ENCODE data around the gene PRKCA. TPM values are rescaled to one million over a fixed set of nuclear protein-coding genes. Genes with fewer than 3 reads are reported as not detected.

The PRKCA gene
- total RNA-seq, 3 donors from 2014 or later (not counting 1 experiment from before 2014, with no cell fraction given): 19.6 to 29.0 (median 20.4) TPM

- 77% methylated on average over 10 of the region's 10 CpGs for WGBS (ENCODE audit: insufficient coverage)
- H3K9me3 Mint-ChIP-seq: no peaks in the 10 kb centered on the region
- Histone ChIP-seq H3K9me3 (ENCODE audit: control insufficient read depth, insufficient read depth, low read length) (no peaks in the 10 kb centered on the region), H3K27me3 (ENCODE audit: control insufficient read depth, insufficient read depth, low read length) (no peaks in the 10 kb centered on the region), H3K4me1 (ENCODE audit: control insufficient read depth, insufficient read depth, low read length) (peaks cover under 1% of the 10 kb centered on the region), H3K36me3 (ENCODE audit: control insufficient read depth, insufficient read depth, low read length) (peaks cover 7% of the 10 kb centered on the region), H3K27ac (ENCODE audit: low read length) (no peak overlapping the region), H3K4me3 (ENCODE audit: low read length) (no peak overlapping the region)
- H3K27ac Mint-ChIP-seq: no peak overlapping the region
- ATAC-seq: no peak
- no peaks in the 10 kb centered on the region for H3K36me3 Mint-ChIP-seq
- no peaks in the 10 kb centered on the region for H3K27me3 Mint-ChIP-seq (ENCODE audit: low read depth in 2 of 2)
- no peak for DNase-seq
- TF ChIP-seq, protein P1, sequence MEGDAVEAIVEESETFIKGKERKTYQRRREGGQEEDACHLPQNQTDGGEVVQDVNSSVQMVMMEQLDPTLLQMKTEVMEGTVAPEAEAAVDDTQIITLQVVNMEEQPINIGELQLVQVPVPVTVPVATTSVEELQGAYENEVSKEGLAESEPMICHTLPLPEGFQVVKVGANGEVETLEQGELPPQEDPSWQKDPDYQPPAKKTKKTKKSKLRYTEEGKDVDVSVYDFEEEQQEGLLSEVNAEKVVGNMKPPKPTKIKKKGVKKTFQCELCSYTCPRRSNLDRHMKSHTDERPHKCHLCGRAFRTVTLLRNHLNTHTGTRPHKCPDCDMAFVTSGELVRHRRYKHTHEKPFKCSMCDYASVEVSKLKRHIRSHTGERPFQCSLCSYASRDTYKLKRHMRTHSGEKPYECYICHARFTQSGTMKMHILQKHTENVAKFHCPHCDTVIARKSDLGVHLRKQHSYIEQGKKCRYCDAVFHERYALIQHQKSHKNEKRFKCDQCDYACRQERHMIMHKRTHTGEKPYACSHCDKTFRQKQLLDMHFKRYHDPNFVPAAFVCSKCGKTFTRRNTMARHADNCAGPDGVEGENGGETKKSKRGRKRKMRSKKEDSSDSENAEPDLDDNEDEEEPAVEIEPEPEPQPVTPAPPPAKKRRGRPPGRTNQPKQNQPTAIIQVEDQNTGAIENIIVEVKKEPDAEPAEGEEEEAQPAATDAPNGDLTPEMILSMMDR (IDR thresholded peaks at IDR 0.05): no peak
- peaks cover 2 to 3% of the 10 kb centered on the region in 2 donors for H3K4me1 Mint-ChIP-seq
- intact Hi-C loops (cut with micrococcal nuclease): no loop called here
- H3K4me3 Mint-ChIP-seq: no peak overlapping the region
These were observed 483.7 kb downstream of the PRKCA start for GRCh38 chr17:66786107-66786506.

DNA sequence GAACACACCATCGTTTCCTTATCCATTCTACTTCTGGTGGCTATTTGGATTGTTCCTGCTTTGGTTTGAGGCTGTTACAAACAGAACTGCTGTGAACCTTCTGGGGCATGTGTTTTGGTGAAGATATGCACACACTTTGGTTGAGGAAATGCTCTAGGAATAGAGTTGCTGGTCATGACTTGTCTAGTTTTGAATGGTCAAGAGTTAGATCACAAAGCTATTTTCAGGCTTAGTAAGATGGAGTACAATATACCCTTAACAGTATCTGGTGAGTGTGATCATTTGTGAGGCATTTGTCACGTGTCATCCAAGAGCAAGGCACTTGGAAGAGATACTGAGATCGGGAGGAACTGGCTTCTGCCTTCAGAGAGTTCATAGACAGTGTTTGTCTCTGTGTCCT is 485.5 kb downstream of the PRKCA start:
- intact Hi-C loops (cut with micrococcal nuclease): no loop called here
- no peak for ATAC-seq
- Histone ChIP-seq H3K27me3 (ENCODE audit: control insufficient read depth, insufficient read depth, low read length) (no peaks in the 10 kb centered on the region), H3K36me3 (ENCODE audit: control insufficient read depth, insufficient read depth, low read length) (peaks cover 7% of the 10 kb centered on the region), H3K4me3 (ENCODE audit: low read length) (no peak overlapping the region), H3K9me3 (ENCODE audit: control insufficient read depth, insufficient read depth, low read length) (no peaks in the 10 kb centered on the region), H3K27ac (ENCODE audit: low read length) (no peak overlapping the region), H3K4me1 (ENCODE audit: control insufficient read depth, insufficient read depth, low read length) (peaks cover 6% of the 10 kb centered on the region)
- no peaks in the 10 kb centered on the region for H3K36me3 Mint-ChIP-seq
- 83% methylated on average over 3 of the region's 3 CpGs for WGBS (ENCODE audit: insufficient coverage)
- DNase-seq: no peak
- no peaks in the 10 kb centered on the region for H3K9me3 Mint-ChIP-seq
- TF ChIP-seq, protein P1 (IDR thresholded peaks at IDR 0.05): no peak
- H3K27ac Mint-ChIP-seq: no peak overlapping the region
- peaks cover 8% of the 10 kb centered on the region in 2 donors for H3K4me1 Mint-ChIP-seq
- no peaks in the 10 kb centered on the region for H3K27me3 Mint-ChIP-seq (ENCODE audit: low read depth in 2 of 2)
- no peak overlapping the region for H3K4me3 Mint-ChIP-seq

GRCh38 chr17:66789093-66789492 is 486.7 kb downstream of the PRKCA start:
- no peak overlapping the region for H3K27ac Mint-ChIP-seq
- Histone ChIP-seq H3K36me3 (ENCODE audit: control insufficient read depth, insufficient read depth, low read length) (peaks cover 7% of the 10 kb centered on the region), H3K27ac (ENCODE audit: low read length) (no peak overlapping the region), H3K9me3 (ENCODE audit: control insufficient read depth, insufficient read depth, low read length) (no peaks in the 10 kb centered on the region), H3K4me3 (ENCODE audit: low read length) (no peak overlapping the region), H3K27me3 (ENCODE audit: control insufficient read depth, insufficient read depth, low read length) (no peaks in the 10 kb centered on the region), H3K4me1 (ENCODE audit: control insufficient read depth, insufficient read depth, low read length) (peaks cover 6% of the 10 kb centered on the region)
- DNase-seq (no peak), ATAC-seq (no peak)
- no peak overlapping the region for H3K4me3 Mint-ChIP-seq
- peaks cover 8% of the 10 kb centered on the region in 2 donors for H3K4me1 Mint-ChIP-seq
- no peaks in the 10 kb centered on the region for H3K9me3 Mint-ChIP-seq
- H3K27me3 Mint-ChIP-seq (ENCODE audit: low read depth in 2 of 2): no peaks in the 10 kb centered on the region
- intact Hi-C loops (cut with micrococcal nuclease): no loop called here
- TF ChIP-seq, protein P1 (IDR thresholded peaks at IDR 0.05): no peak
- no peaks in the 10 kb centered on the region for H3K36me3 Mint-ChIP-seq
- 94% methylated on average over 12 of the region's 12 CpGs for WGBS (ENCODE audit: insufficient coverage)

DNA sequence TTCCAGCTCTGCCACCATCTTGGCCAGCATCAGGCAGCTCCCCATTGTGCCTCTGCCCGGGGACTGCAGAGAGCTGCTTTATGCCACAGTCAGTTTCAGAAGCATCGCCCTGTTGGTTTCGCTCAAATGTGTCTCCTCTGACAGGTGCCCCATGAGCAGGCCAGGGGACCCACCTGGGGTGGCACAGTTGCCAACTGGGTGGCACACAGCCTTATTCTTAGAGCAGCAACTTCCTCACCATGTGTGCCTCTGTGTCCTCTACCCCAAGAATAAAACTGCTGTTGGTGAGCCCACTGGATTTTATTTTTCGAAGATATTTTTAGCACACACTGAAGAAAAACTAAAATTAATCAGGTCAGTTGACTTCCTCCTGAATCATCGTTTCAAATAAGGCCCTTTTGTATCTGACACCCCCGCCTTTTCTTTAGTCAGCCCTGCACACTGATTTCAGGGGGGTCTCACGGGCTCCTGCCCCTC is 487.6 kb downstream of the PRKCA start:
- no peak for DNase-seq
- 61% methylated on average over 7 of the region's 7 CpGs for WGBS (ENCODE audit: insufficient coverage)
- Histone ChIP-seq H3K27ac (ENCODE audit: low read length) (no peak overlapping the region), H3K27me3 (ENCODE audit: control insufficient read depth, insufficient read depth, low read length) (no peaks in the 10 kb centered on the region), H3K9me3 (ENCODE audit: control insufficient read depth, insufficient read depth, low read length) (no peaks in the 10 kb centered on the region), H3K36me3 (ENCODE audit: control insufficient read depth, insufficient read depth, low read length) (peaks cover 7% of the 10 kb centered on the region), H3K4me1 (ENCODE audit: control insufficient read depth, insufficient read depth, low read length) (peaks cover 6% of the 10 kb centered on the region), H3K4me3 (ENCODE audit: low read length) (no peak overlapping the region)
- no peaks in the 10 kb centered on the region for H3K27me3 Mint-ChIP-seq (ENCODE audit: low read depth in 2 of 2)
- no peak overlapping the region for H3K4me3 Mint-ChIP-seq
- no peaks in the 10 kb centered on the region for H3K36me3 Mint-ChIP-seq
- TF ChIP-seq, protein P1 (IDR thresholded peaks at IDR 0.05): no peak
- ATAC-seq: no peak
- H3K27ac Mint-ChIP-seq: no peak overlapping the region
- H3K9me3 Mint-ChIP-seq: no peaks in the 10 kb centered on the region
- H3K4me1 Mint-ChIP-seq: peaks cover 8% of the 10 kb centered on the region in 2 donors
- intact Hi-C loops (cut with micrococcal nuclease): no loop called here
